ENCODE data around the gene NUBP2. TPM values are rescaled to one million over a fixed set of nuclear protein-coding genes. Genes with fewer than 3 reads are reported as not detected.

Gene NUBP2
- total RNA-seq, 1 donor from 2014 or later = 73.8 TPM

DNA sequence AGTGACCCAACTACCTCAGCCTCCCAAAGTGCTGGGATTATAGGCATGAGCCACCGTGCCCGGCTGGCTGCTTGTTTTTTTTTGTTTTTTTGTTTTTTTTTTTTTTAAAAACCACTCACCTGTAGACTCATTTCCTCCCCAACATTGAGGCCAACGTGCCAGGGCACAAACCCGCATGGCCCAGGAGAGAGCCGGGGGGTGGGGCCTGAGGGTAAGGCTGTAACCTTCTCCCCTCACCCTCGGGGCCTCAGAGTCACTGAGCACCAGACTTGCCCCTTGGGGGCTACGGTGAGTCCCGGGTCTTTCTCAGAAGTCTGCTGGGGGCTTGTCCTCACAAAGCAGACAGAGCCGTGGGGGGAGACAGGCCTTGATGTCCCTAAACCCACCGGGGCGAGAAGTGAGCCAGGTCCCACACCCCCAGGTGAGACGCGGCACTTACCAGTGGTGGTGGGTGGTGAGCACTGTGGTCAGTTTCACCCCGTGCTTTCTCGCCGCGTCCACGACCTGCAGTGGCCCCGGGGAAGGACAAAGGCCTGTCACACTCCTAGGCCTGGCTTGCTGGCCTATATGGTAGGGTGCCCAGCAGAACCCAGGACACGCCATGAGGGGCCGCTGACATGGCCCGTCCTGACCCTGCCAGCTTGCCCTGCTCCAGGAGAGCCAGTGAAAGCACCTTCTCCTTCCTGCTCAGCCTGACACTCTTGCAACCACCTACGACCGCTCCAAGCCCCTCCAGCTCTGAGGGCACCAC lies 39.3 kb downstream of the NUBP2 start:
- no peak for DNase-seq (ENCODE audit: low read depth, low spot score)
- Mint-ChIP-seq H3K27me3 (ENCODE audit: low read depth) (no peaks in the 10 kb centered on the region), H3K9me3 (no peaks in the 10 kb centered on the region), H3K4me1 (peaks cover 15% of the 10 kb centered on the region), H3K36me3 (ENCODE audit: low read depth) (no peaks in the 10 kb centered on the region), H3K27ac (ENCODE audit: unreplicated experiment) (no peak overlapping the region), H3K4me3 (no peak overlapping the region)
- TF ChIP-seq, protein P1, sequence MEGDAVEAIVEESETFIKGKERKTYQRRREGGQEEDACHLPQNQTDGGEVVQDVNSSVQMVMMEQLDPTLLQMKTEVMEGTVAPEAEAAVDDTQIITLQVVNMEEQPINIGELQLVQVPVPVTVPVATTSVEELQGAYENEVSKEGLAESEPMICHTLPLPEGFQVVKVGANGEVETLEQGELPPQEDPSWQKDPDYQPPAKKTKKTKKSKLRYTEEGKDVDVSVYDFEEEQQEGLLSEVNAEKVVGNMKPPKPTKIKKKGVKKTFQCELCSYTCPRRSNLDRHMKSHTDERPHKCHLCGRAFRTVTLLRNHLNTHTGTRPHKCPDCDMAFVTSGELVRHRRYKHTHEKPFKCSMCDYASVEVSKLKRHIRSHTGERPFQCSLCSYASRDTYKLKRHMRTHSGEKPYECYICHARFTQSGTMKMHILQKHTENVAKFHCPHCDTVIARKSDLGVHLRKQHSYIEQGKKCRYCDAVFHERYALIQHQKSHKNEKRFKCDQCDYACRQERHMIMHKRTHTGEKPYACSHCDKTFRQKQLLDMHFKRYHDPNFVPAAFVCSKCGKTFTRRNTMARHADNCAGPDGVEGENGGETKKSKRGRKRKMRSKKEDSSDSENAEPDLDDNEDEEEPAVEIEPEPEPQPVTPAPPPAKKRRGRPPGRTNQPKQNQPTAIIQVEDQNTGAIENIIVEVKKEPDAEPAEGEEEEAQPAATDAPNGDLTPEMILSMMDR (conservative IDR thresholded peaks at IDR 0.05) = no peak

- TF ChIP-seq, protein P1 (conservative IDR thresholded peaks at IDR 0.05) = no peak
- DNase-seq (ENCODE audit: low read depth, low spot score) = no peak
- no peaks in the 10 kb centered on the region for H3K36me3 Mint-ChIP-seq (ENCODE audit: low read depth)
- H3K27ac Mint-ChIP-seq (ENCODE audit: unreplicated experiment) = no peak overlapping the region
- H3K27me3 Mint-ChIP-seq (ENCODE audit: low read depth) = no peaks in the 10 kb centered on the region
- peaks cover 23% of the 10 kb centered on the region for H3K4me1 Mint-ChIP-seq
- no peak overlapping the region for H3K4me3 Mint-ChIP-seq
- no peaks in the 10 kb centered on the region for H3K9me3 Mint-ChIP-seq
These were observed 40.0 kb downstream of the NUBP2 start for GRCh38 chr16:1822801-1823200.

DNA sequence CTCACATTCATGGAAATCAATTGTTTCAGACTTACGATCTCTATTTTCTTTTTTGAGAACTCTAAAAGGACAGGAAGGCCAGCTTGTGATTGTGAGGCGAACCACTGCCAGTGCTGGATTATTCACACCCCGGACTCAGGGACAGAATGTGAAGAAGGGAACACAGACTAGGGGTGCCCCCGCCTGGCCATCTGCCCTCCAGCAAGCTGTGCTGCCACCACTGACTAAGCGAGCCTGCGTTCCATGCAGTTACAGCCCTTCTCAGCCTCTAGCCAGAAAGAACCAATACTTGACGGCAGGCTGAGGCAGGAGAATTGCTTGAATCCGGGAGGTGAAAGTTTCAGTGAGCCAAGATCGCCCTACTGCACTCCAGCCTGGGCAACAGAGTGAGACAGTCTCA lies 41.1 kb downstream of the NUBP2 start:
- no peak for DNase-seq (ENCODE audit: low read depth, low spot score)
- Mint-ChIP-seq H3K4me3 (peak overlapping the region; percentile 85), H3K9me3 (no peaks in the 10 kb centered on the region), H3K4me1 (peaks cover 32% of the 10 kb centered on the region), H3K27me3 (ENCODE audit: low read depth) (no peaks in the 10 kb centered on the region), H3K27ac (ENCODE audit: unreplicated experiment) (no peak overlapping the region), H3K36me3 (ENCODE audit: low read depth) (no peaks in the 10 kb centered on the region)
- TF ChIP-seq, protein P1 (conservative IDR thresholded peaks at IDR 0.05) = no peak

GRCh38 chr16:1825381-1825863 lies 42.7 kb downstream of the NUBP2 start:
- peaks cover 37% of the 10 kb centered on the region for H3K4me1 Mint-ChIP-seq
- no peaks in the 10 kb centered on the region for H3K27me3 Mint-ChIP-seq (ENCODE audit: low read depth)
- no peaks in the 10 kb centered on the region for H3K9me3 Mint-ChIP-seq
- H3K36me3 Mint-ChIP-seq (ENCODE audit: low read depth) = peaks cover 3% of the 10 kb centered on the region
- TF ChIP-seq, protein P1 (conservative IDR thresholded peaks at IDR 0.05) = no peak
- DNase-seq (ENCODE audit: low read depth, low spot score) = no peak
- no peak overlapping the region for H3K27ac Mint-ChIP-seq (ENCODE audit: unreplicated experiment)
- peak overlapping the region; percentile 80 for H3K4me3 Mint-ChIP-seq

DNA sequence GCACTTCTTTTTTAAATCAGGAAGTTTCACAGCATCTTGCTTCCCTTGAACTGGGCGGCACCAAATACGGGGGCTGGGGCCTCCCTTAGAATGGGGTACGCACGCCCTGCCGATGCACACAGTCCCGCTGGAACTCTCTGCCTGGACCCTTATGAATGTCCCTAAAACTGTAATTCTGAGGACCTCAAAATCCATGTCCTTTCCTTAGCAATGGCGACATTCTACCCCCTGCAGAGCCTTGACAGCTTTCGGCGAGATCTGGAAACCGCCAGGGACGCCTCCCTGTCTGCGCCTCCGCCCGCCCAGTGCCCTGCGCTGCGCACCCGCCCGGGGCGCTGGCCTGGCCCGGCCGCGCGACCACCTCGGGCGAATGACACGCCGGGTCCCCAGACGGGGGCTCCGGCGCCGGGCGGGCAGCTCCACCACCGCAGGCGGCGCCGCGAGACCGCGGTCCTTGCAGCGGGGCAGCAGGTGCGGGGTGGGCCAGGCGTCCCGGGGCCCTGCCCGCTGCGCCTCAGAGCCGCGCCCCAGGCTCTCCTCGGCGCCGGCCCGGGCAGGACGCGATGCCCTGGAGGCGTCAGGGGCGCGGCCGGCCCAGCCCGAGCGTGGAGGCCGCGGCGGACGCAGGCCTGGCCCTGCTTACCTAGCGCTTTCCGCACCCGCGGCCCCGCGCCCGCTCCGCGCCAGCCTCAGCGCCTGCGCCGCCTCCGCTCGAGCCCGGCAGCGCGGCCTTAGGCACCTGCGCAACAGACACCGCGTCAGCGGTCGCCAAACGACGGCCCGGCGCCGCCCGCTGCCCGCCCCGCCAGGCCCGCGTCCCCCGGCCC lies 43.3 kb downstream of the NUBP2 start:
- H3K36me3 Mint-ChIP-seq (ENCODE audit: low read depth) = peaks cover 3% of the 10 kb centered on the region
- no peaks in the 10 kb centered on the region for H3K27me3 Mint-ChIP-seq (ENCODE audit: low read depth)
- peak; percentile 21 for DNase-seq (ENCODE audit: low read depth, low spot score)
- H3K27ac Mint-ChIP-seq (ENCODE audit: unreplicated experiment) = no peak overlapping the region
- TF ChIP-seq, protein P1 (conservative IDR thresholded peaks at IDR 0.05) = no peak
- H3K4me1 Mint-ChIP-seq = peaks cover 37% of the 10 kb centered on the region
- no peaks in the 10 kb centered on the region for H3K9me3 Mint-ChIP-seq
- H3K4me3 Mint-ChIP-seq = peak overlapping the region; percentile 80

All from neural crest cell (in vitro differentiated cells).